Lung (tissue), 12 donors: ENCODE data around the gene CFL2. TPM values are rescaled to one million over a fixed set of nuclear protein-coding genes. Genes with fewer than 3 reads are reported as not detected.

Source experiments
- ATAC-seq: fragments of 200-7000 bp; cut with Tn5 transposase; one replicate; pipeline ENCODE4 v1.9.1; 2020; ENCODE audit warnings: moderate number of reproducible peaks; ENCODE audit not compliant: insufficient read depth, low FRiP score
- DNase-seq, 3 donors: peaks; one replicate each; pipeline ENCODE4 v3.0.0-alpha.2; 2013 to 2017
- H3K27ac ChIP-seq, 2 donors: one replicate each; pipeline ENCODE4 v1.5.1; 2013; ENCODE audit warnings: mild to moderate bottlenecking in 2 of 2, moderate library complexity in 2 of 2, control low read depth in 1 of 2, inconsistent platforms in 1 of 2, low read depth in 1 of 2, low read length in 1 of 2
- H3K27me3 ChIP-seq, 3 donors: one replicate each; pipeline ENCODE4 v1.5.1; 2013; ENCODE audit warnings: low read length in 2 of 3; ENCODE audit not compliant: control insufficient read depth in 3 of 3, insufficient read depth in 3 of 3
- H3K36me3 ChIP-seq, 4 donors: one replicate each; pipeline ENCODE4 v1.5.1; 2013; ENCODE audit warnings: low read length in 4 of 4, mild to moderate bottlenecking in 1 of 4, moderate library complexity in 1 of 4; ENCODE audit not compliant: control insufficient read depth in 4 of 4, insufficient read depth in 4 of 4
- H3K4me1 ChIP-seq, 5 donors: one replicate each; pipeline ENCODE4 v1.5.1; 2013; ENCODE audit warnings: low read length in 5 of 5, mild to moderate bottlenecking in 2 of 5, moderate library complexity in 1 of 5; ENCODE audit not compliant: control insufficient read depth in 5 of 5, insufficient read depth in 5 of 5
- H3K4me3 ChIP-seq: one replicate; pipeline ENCODE4 v1.5.1; 2013; ENCODE audit warnings: mild to moderate bottlenecking, control low read depth, moderate library complexity
- H3K9ac ChIP-seq, 2 donors: one replicate each; pipeline ENCODE4 v1.5.1; 2013; ENCODE audit warnings: low read length in 2 of 2, control low read depth in 1 of 2; ENCODE audit not compliant: insufficient read depth in 1 of 2
- H3K9me3 ChIP-seq, 4 donors: one replicate each; pipeline ENCODE4 v1.5.1; 2013; ENCODE audit warnings: low read length in 3 of 4, mild to moderate bottlenecking in 1 of 4, moderate library complexity in 1 of 4; ENCODE audit not compliant: control insufficient read depth in 4 of 4, insufficient read depth in 3 of 4
- WGBS, 2 donors: extraction: QIAGEN DNeasy Blood & Tissue Kit; methylation state at CpG; one replicate each; pipeline ENCODE4 v1.1.7; 2013; 5-methylcytosine and 5-hydroxymethylcytosine counted together
- polyA plus RNA-seq, 2 donors: library from polyadenylated mRNA; stranded (reverse); fragments of 200-250 nt; gene quantifications; one replicate each; pipeline ENCODE4 v1.2.1, GENCODE V29; 2013
- total RNA-seq, 2 donors: library from RNA; depleted of rRNA in 1 of 2; stranded (reverse); fragments of >200 nt in 1 of 2; gene quantifications; one replicate each; pipeline ENCODE4 v1.2.1, GENCODE V29; 2014 to 2021
- TF ChIP-seq, protein P1 (sequence below): IDR thresholded peaks from 2 replicates; pipeline ENCODE4 v1.5.1; 2012; ENCODE audit warnings: mild to moderate bottlenecking; ENCODE audit errors: control extremely low read depth, extremely low read depth
- donor health status: control.
- donor health status: control.
- donor health status: Bipolar disorder and iron deficiency.
- donor health status: healthy.
- donor health status: DM: yes; HTN: yes; CAD: no.

CFL2 gene
- total and polyA plus RNA-seq, 4 donors, result 17.1 to 77.8 (median 33.7) TPM

DNA sequence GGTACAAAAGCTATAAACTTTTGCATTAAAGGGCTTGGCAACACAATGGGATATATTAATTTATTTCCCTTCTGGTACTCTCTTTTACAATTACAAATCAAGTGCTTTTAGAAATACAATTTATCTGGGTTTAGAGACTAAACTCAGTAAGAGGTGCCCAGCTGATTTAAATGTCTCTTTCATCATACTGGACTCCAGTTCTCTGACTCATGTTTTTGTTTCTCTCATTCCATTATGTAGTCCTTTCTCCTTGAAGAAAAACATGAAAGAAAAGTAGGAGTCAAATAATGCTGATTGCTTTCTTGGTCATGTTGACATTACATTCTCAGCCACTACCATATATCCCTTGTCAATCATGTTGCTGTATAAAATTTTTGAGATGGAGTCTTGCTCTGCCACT is 36.3 kb upstream of the CFL2 start:
- DNase-seq, result no peak
- no peaks in the 10 kb centered on the region for H3K9me3 ChIP-seq
- TF ChIP-seq, protein P1, sequence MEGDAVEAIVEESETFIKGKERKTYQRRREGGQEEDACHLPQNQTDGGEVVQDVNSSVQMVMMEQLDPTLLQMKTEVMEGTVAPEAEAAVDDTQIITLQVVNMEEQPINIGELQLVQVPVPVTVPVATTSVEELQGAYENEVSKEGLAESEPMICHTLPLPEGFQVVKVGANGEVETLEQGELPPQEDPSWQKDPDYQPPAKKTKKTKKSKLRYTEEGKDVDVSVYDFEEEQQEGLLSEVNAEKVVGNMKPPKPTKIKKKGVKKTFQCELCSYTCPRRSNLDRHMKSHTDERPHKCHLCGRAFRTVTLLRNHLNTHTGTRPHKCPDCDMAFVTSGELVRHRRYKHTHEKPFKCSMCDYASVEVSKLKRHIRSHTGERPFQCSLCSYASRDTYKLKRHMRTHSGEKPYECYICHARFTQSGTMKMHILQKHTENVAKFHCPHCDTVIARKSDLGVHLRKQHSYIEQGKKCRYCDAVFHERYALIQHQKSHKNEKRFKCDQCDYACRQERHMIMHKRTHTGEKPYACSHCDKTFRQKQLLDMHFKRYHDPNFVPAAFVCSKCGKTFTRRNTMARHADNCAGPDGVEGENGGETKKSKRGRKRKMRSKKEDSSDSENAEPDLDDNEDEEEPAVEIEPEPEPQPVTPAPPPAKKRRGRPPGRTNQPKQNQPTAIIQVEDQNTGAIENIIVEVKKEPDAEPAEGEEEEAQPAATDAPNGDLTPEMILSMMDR, result no peak
- no peaks in the 10 kb centered on the region for H3K27me3 ChIP-seq
- peaks cover 0 to 3% (median 0%) of the 10 kb centered on the region in 5 donors for H3K4me1 ChIP-seq
- peaks cover 0 to 6% (median 2%) of the 10 kb centered on the region in 4 donors for H3K36me3 ChIP-seq
- H3K9ac ChIP-seq, result no peak overlapping the region
- no peak for ATAC-seq
- H3K4me3 ChIP-seq, result no peak overlapping the region
- no peak overlapping the region for H3K27ac ChIP-seq

DNA sequence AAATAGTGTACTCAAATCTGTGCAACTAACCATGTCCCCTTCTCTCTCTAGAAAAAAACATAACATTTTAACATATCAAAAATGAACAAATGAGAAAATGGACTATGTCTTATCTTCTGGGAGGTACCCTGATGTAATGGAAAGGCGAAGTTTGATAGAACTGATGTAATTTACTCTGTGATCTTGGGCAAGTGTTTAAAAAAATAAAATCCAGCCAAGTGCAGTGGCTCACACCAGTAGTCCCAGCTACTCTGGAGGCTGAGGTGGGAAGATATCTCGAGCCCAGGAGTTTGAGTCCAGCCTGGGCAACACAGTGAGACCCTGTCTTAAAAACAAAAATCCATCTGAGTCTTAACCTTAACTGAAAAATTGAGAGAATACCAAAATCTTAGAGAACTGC is 35.8 kb upstream of the CFL2 start:
- no peak for ATAC-seq
- peaks cover 0 to 3% (median 0%) of the 10 kb centered on the region in 5 donors for H3K4me1 ChIP-seq
- TF ChIP-seq, protein P1, result no peak

DNA sequence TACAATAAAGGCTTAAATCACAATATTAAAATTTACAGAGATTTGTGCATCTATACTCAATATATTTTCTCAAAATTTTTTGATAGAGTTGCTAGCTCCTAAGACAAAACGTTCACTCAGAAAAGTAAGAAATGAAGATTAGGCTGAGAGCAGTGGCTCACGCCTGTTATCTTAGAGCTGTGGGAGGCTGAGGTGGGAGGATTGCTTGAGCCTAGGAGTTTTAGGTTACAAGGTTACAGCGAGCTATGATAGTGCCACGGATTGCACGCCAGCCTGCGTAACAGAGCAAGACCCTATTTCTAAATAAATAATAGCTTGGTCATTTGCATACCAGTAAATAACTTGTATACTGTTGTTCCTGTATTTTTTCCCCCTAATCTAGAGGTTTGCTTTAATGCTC is 35.0 kb upstream of the CFL2 start:
- WGBS, 2 donors, result 91 to 92% methylated on average over 6 of the region's 6 CpGs
- Histone ChIP-seq H3K4me1 (peaks cover 0 to 3% (median 0%) of the 10 kb centered on the region in 5 donors), H3K9me3 (no peaks in the 10 kb centered on the region), H3K27ac (no peak overlapping the region), H3K9ac (no peak overlapping the region), H3K27me3 (no peaks in the 10 kb centered on the region), H3K36me3 (peaks cover 0 to 5% (median 2%) of the 10 kb centered on the region in 4 donors), H3K4me3 (no peak overlapping the region)
- DNase-seq, result no peak
- TF ChIP-seq, protein P1, result no peak
- no peak for ATAC-seq

More for the DNA sequence above, 35.8 kb upstream of the CFL2 start:
- whole genome bisulfite sequencing, 2 donors, result 95 to 97% methylated on average over 2 of the region's 2 CpGs
- Histone ChIP-seq H3K9me3 (no peaks in the 10 kb centered on the region), H3K27me3 (no peaks in the 10 kb centered on the region), H3K4me3 (no peak overlapping the region), H3K36me3 (peaks cover 0 to 5% (median 2%) of the 10 kb centered on the region in 4 donors), H3K9ac (no peak overlapping the region), H3K27ac (no peak overlapping the region)
- no peak for DNase-seq
